Measurements from ENCODE around the gene GAL3ST2.

The GAL3ST2 gene

DNA sequence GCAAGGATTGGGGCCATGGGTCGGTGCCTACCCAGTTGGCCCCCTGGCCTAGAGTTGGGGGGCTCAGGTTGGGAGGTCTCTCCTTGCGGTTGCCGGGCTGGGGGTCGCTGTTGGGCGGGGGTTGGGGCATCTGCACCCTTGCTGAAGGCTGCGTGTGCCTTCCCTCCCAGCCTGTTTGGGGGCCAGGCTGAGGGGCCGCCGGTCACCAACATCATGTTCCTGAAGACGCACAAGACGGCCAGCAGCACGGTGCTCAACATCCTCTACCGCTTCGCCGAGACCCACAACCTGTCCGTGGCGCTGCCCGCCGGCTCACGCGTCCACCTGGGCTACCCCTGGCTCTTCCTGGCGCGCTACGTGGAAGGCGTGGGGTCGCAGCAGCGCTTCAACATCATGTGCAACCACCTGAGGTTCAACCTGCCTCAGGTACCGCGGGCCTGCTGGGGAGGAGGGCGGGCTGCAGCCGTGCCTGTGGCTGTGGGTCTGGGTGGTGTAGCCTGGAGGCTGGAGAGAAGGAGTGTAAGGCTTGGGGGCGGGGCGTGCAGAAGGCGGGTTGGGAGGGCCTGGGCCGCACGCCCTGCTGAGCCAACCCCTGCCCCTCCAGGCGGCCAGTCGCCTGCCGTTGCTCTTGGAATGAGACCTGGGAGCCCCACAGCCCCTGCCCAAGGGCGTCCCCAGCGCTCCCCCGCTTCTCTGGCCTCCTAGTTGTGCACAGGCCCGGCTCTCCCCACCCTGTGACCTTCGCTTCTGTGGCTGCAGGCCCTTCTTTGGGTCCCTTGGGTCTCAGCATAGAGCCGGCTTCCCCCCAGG, 25.2 kb downstream of the GAL3ST2 start:
- no peak overlapping the region for H3K9ac ChIP-seq (ENCODE audit: low read length)
- no peaks in the 10 kb centered on the region for H4K20me1 ChIP-seq (ENCODE audit: low read depth, low read length)
- no peaks in the 10 kb centered on the region for H3K79me2 ChIP-seq (ENCODE audit: insufficient read depth, low read length)
- TF ChIP-seq, protein P1, sequence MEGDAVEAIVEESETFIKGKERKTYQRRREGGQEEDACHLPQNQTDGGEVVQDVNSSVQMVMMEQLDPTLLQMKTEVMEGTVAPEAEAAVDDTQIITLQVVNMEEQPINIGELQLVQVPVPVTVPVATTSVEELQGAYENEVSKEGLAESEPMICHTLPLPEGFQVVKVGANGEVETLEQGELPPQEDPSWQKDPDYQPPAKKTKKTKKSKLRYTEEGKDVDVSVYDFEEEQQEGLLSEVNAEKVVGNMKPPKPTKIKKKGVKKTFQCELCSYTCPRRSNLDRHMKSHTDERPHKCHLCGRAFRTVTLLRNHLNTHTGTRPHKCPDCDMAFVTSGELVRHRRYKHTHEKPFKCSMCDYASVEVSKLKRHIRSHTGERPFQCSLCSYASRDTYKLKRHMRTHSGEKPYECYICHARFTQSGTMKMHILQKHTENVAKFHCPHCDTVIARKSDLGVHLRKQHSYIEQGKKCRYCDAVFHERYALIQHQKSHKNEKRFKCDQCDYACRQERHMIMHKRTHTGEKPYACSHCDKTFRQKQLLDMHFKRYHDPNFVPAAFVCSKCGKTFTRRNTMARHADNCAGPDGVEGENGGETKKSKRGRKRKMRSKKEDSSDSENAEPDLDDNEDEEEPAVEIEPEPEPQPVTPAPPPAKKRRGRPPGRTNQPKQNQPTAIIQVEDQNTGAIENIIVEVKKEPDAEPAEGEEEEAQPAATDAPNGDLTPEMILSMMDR (IDR thresholded peaks at IDR 0.05; ENCODE audit: insufficient read depth, low read length, poor library complexity, severe bottlenecking) = no peak
- no peak for TF ChIP-seq EZH2phosphoT487 (conservative IDR thresholded peaks at IDR 0.05; ENCODE audit: low read length)
- no peak overlapping the region for H2AFZ ChIP-seq (ENCODE audit: low read depth, low read length, severe bottlenecking)
- no peaks in the 10 kb centered on the region for H3K9me3 ChIP-seq (ENCODE audit: insufficient read depth, low read length)
- H3K36me3 ChIP-seq (ENCODE audit: low read length) = no peaks in the 10 kb centered on the region
- no peak overlapping the region for H3K4me2 ChIP-seq (ENCODE audit: low read depth, low read length, poor library complexity, severe bottlenecking)
- no peaks in the 10 kb centered on the region for H3F3A ChIP-seq (ENCODE audit: insufficient read depth)
- H3K4me3 ChIP-seq (ENCODE audit: insufficient read depth, low read length, poor library complexity, severe bottlenecking) = no peak overlapping the region
- H3K27me3 ChIP-seq (ENCODE audit: low read length) = no peaks in the 10 kb centered on the region
- no peak overlapping the region for H3K27ac ChIP-seq (ENCODE audit: low read depth, low read length)
- H3K9me2 ChIP-seq (replicated peaks; ENCODE audit: insufficient read depth, low read length) = no peaks in the 10 kb centered on the region

DNA sequence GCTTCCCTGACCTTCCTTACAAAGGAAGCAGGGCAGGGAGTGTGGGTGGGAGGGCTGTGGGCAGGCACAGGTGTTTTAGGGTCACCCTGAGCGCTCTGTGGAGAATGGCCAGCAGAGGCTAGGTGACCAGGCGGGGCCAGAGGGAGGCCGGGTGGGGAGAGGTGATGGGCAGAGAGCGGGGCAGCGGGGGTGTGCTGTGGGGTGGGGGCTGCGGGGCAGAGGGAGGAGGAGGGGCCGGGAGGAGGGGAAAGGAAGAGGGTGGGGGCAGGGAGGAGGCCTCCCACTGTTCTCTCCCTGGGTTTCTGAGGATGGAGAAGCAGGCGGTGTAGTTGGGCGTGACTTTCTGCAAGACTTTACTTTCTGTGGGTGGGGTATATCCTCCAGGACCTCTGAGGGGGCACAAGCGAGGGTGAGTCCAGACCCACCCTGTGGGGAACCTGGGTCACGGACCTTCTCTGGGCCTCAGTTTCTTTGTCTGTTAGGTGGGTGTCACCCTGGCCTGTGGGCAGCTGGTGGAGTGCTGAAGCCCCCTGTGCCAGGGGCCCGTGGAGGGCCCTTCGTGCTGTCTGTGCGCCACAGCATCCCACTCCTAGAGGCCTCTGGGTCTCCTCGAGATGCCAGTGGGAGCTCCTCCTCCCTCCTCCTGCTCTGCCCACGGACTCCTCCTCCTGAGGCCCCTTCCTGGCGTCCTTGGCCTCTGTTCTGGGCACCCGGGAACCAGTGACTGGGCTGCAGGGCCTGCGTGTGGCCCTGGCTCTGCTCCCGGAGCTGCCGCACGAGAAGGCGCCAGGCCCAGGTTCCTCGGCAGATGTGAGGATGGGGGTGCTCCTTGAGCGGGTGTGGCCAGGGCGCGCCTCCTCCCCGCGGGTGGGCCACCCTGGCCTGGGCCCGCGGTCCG, 26.0 kb downstream of the GAL3ST2 start:
- no peak overlapping the region for H3K27ac ChIP-seq (ENCODE audit: low read depth, low read length)
- no peaks in the 10 kb centered on the region for H3K9me2 ChIP-seq (replicated peaks; ENCODE audit: insufficient read depth, low read length)
- TF ChIP-seq, protein P1 (IDR thresholded peaks at IDR 0.05; ENCODE audit: insufficient read depth, low read length, poor library complexity, severe bottlenecking) = no peak
- TF ChIP-seq EZH2phosphoT487 (conservative IDR thresholded peaks at IDR 0.05; ENCODE audit: low read length) = no peak
- no peaks in the 10 kb centered on the region for H4K20me1 ChIP-seq (ENCODE audit: low read depth, low read length)
- H3K4me3 ChIP-seq (ENCODE audit: insufficient read depth, low read length, poor library complexity, severe bottlenecking) = no peak overlapping the region
- no peaks in the 10 kb centered on the region for H3K27me3 ChIP-seq (ENCODE audit: low read length)
- no peak overlapping the region for H3K4me2 ChIP-seq (ENCODE audit: low read depth, low read length, poor library complexity, severe bottlenecking)
- H3F3A ChIP-seq (ENCODE audit: insufficient read depth) = no peaks in the 10 kb centered on the region
- H2AFZ ChIP-seq (ENCODE audit: low read depth, low read length, severe bottlenecking) = no peak overlapping the region
- no peak overlapping the region for H3K9ac ChIP-seq (ENCODE audit: low read length)
- H3K36me3 ChIP-seq (ENCODE audit: low read length) = no peaks in the 10 kb centered on the region
- no peaks in the 10 kb centered on the region for H3K79me2 ChIP-seq (ENCODE audit: insufficient read depth, low read length)
- H3K9me3 ChIP-seq (ENCODE audit: insufficient read depth, low read length) = no peaks in the 10 kb centered on the region

DNA sequence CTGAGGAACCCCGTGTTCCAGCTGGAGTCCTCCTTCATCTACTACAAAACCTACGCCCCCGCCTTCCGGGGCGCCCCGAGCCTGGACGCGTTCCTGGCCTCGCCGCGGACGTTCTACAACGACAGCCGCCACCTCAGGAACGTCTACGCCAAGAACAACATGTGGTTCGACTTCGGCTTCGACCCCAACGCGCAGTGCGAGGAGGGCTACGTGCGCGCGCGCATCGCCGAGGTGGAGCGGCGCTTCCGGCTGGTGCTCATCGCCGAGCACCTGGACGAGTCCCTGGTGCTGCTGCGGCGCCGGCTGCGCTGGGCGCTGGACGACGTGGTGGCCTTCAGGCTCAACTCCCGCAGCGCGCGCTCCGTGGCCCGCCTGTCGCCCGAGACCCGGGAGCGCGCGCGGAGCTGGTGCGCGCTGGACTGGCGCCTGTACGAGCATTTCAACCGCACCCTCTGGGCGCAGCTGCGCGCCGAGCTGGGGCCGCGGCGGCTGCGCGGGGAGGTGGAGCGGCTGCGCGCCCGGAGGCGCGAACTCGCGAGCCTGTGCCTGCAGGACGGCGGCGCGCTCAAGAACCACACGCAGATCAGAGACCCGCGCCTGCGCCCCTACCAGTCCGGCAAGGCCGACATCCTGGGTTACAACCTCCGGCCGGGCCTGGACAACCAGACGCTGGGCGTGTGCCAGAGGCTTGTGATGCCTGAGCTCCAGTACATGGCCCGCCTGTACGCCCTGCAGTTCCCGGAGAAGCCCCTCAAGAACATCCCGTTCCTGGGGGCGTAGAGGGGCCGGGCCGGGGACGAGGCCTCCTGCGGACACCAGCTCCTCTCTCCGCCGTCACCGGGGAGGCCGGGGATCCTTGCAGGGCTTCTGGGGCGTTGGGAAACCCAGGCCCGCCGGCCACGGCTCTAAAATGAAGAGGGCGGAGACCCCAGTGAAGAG, 27.0 kb downstream of the GAL3ST2 start:
- Histone ChIP-seq H3K9ac (ENCODE audit: low read length) (peak overlapping the region; percentile 23; the same call in 1 of the 2 replicates), H3K27ac (ENCODE audit: low read depth, low read length) (no peak overlapping the region), H3K27me3 (ENCODE audit: low read length) (no peaks in the 10 kb centered on the region), H3K9me2 (replicated peaks; ENCODE audit: insufficient read depth, low read length) (no peaks in the 10 kb centered on the region), H3K4me3 (ENCODE audit: insufficient read depth, low read length, poor library complexity, severe bottlenecking) (peak overlapping the region; percentile 20), H3K9me3 (ENCODE audit: insufficient read depth, low read length) (no peaks in the 10 kb centered on the region), H3K36me3 (ENCODE audit: low read length) (no peaks in the 10 kb centered on the region), H3K79me2 (ENCODE audit: insufficient read depth, low read length) (no peaks in the 10 kb centered on the region), H2AFZ (ENCODE audit: low read depth, low read length, severe bottlenecking) (peak overlapping the region; percentile 43), H3F3A (ENCODE audit: insufficient read depth) (no peaks in the 10 kb centered on the region), H3K4me2 (ENCODE audit: low read depth, low read length, poor library complexity, severe bottlenecking) (peak overlapping the region; percentile 44), H4K20me1 (ENCODE audit: low read depth, low read length) (no peaks in the 10 kb centered on the region)
- TF ChIP-seq, protein P1 (IDR thresholded peaks at IDR 0.05; ENCODE audit: insufficient read depth, low read length, poor library complexity, severe bottlenecking) = no peak

Measured in SU-DHL-6 (cell line).